ENCODE results near the gene MPDZ.

- TF ChIP-seq KDM1A (IDR thresholded peaks at IDR 0.05; ENCODE audit: low read depth), result no peak
- no peak for TF ChIP-seq CTCF (IDR thresholded peaks at IDR 0.05)
- no peak for TF ChIP-seq NPAS2 (CRISPR knock-in tag; IDR thresholded peaks at IDR 0.05; ENCODE audit: borderline replicate concordance)
- TF ChIP-seq CHD2 (IDR thresholded peaks at IDR 0.05; ENCODE audit: low read length, partially characterized antibody), result no peak
- TF ChIP-seq POLR2A (IDR thresholded peaks at IDR 0.05; ENCODE audit: low read length), result no peak
- TF ChIP-seq NR3C1 (IDR thresholded peaks at IDR 0.05), result no peak
Observed at GRCh38 chr9:13228431-13228830, 51.1 kb downstream of the MPDZ start.

Data from A549 (cell line).